DMS79 treated with DMSO at 0.1 percent for 48 hours (cell line): ENCODE data around the gene ABCA12.
A peak's percentile ranks its signal among the peaks of the same experiment; 100 is the strongest.

ENCODE experiments used
- DNase-seq: peaks from one replicate; lab custom pipeline; 2025; lab: John Stamatoyannopoulos, UW

ABCA12 gene

GRCh38 chr2:215136669-215137328 is 1.6 kb downstream of the ABCA12 start:
- no peak for DNase-seq

GRCh38 chr2:215120401-215120800 is 18.0 kb downstream of the ABCA12 start:
- DNase-seq, result no peak

- DNase-seq, result no peak
Measured at GRCh38 chr2:215119847-215120246, 18.6 kb downstream of the ABCA12 start.

- no peak for DNase-seq
Measured at GRCh38 chr2:215110918-215111317, 27.5 kb downstream of the ABCA12 start.

- DNase-seq, result peak; percentile 10
Measured at GRCh38 chr2:215107216-215108056, 31.0 kb downstream of the ABCA12 start.

GRCh38 chr2:215105607-215106354 is 32.6 kb downstream of the ABCA12 start:
- DNase-seq, result no peak

GRCh38 chr2:215104226-215104625 is 34.2 kb downstream of the ABCA12 start:
- no peak for DNase-seq

GRCh38 chr2:215098875-215099274 is 39.6 kb downstream of the ABCA12 start:
- DNase-seq, result no peak

- no peak for DNase-seq
Measured at GRCh38 chr2:215084080-215084479, 54.3 kb downstream of the ABCA12 start.

GRCh38 chr2:215083146-215083545 is 55.3 kb downstream of the ABCA12 start:
- no peak for DNase-seq

GRCh38 chr2:215082446-215082845 is 56.0 kb downstream of the ABCA12 start:
- no peak for DNase-seq

- no peak for DNase-seq
Measured at GRCh38 chr2:215080545-215080944, 57.9 kb downstream of the ABCA12 start.

GRCh38 chr2:215071676-215072075 is 66.8 kb downstream of the ABCA12 start:
- DNase-seq, result no peak

- no peak for DNase-seq
Measured at GRCh38 chr2:215068399-215068798, 70.0 kb downstream of the ABCA12 start.

GRCh38 chr2:215066124-215066523 is 72.3 kb downstream of the ABCA12 start:
- DNase-seq, result no peak

- no peak for DNase-seq
Measured at GRCh38 chr2:215063526-215063925, 74.9 kb downstream of the ABCA12 start.

- no peak for DNase-seq
Measured at GRCh38 chr2:215060861-215061536, 77.4 kb downstream of the ABCA12 start.

- DNase-seq, result no peak
Measured at GRCh38 chr2:215059724-215060123, 78.7 kb downstream of the ABCA12 start.

- DNase-seq, result no peak
Measured at GRCh38 chr2:215055891-215056290, 82.5 kb downstream of the ABCA12 start.

GRCh38 chr2:215052810-215053209 is 85.6 kb downstream of the ABCA12 start:
- DNase-seq, result no peak

GRCh38 chr2:215052404-215052803 is 86.0 kb downstream of the ABCA12 start:
- no peak for DNase-seq

- no peak for DNase-seq
Measured at GRCh38 chr2:215049341-215049740, 89.1 kb downstream of the ABCA12 start.
